GM18520 (cell line): ENCODE data around the gene FAM174C.

Source experiments
- ATAC-seq: cut with Tn5 transposase; IDR thresholded peaks from one replicate; pipeline ENCODE4 v1.9.1; 2021; ENCODE audit not compliant: unreplicated experiment

The FAM174C gene

DNA sequence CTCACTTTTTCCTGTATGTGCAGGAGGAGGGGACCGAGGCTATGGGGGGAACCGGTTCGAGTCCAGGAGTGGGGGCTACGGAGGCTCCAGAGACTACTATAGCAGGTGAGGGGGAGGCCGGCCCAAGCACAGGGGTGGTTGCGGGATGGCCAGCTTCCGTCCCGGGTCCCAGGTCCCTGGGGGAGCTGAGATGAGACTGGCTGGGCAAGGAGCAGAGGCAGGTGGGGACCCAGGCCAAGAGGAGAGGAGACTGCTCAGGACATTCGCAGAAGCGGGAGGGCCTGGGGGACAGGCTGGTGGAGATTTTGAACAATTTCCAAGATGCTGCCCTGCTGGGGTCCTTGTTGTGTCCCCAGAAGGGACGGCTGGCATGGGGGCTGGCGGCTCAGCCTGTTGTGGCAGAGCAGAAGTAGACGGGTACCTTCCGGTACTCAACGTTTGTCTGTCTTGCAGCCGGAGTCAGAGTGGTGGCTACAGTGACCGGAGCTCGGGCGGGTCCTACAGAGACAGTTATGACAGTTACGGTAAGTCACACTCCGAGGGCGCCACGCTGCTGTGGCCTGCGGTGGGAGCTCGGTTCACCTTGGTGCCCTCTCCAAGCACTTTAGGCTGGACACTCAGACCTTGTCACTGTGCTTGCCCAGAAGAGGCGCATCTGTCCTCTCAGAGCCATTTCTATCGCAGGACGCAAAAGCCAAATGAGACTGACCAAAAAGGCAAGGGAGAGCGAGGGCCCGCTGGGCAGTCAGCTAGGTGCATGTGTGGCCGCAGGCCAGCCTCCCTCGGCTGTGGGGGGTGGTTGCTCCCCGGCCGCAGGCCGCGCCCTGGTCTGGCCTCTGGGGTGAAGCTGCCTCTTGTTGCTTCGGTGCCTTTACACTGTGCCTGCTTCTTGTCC, 3.6 kb upstream of the FAM174C start:
- ATAC-seq, result no peak

DNA sequence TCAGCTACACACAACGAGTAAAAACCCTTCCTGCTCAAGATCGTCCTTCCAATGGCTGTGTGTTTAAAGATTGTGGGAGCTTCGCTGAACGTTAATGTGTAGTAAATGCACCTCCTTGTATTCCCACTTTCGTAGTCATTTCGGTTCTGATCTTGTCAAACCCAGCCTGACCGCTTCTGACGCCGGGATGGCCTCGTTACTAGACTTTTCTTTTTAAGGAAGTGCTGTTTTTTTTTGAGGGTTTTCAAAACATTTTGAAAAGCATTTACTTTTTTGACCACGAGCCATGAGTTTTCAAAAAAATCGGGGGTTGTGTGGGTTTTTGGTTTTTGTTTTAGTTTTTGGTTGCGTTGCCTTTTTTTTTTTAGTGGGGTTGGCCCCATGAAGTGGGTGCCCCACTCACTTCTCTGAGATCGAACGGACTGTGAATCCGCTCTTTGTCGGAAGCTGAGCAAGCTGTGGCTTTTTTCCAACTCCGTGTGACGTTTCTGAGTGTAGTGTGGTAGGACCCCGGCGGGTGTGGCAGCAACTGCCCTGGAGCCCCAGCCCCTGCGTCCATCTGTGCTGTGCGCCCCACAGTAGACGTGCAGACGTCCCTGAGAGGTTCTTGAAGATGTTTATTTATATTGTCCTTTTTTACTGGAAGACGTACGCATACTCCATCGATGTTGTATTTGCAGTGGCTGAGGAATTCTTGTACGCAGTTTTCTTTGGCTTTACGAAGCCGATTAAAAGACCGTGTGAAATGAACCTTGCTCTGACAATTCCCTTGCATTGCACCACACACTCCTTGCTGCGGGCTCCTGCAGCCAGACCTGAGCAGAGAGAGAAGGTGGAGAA, 2.7 kb upstream of the FAM174C start:
- ATAC-seq, result no peak

DNA sequence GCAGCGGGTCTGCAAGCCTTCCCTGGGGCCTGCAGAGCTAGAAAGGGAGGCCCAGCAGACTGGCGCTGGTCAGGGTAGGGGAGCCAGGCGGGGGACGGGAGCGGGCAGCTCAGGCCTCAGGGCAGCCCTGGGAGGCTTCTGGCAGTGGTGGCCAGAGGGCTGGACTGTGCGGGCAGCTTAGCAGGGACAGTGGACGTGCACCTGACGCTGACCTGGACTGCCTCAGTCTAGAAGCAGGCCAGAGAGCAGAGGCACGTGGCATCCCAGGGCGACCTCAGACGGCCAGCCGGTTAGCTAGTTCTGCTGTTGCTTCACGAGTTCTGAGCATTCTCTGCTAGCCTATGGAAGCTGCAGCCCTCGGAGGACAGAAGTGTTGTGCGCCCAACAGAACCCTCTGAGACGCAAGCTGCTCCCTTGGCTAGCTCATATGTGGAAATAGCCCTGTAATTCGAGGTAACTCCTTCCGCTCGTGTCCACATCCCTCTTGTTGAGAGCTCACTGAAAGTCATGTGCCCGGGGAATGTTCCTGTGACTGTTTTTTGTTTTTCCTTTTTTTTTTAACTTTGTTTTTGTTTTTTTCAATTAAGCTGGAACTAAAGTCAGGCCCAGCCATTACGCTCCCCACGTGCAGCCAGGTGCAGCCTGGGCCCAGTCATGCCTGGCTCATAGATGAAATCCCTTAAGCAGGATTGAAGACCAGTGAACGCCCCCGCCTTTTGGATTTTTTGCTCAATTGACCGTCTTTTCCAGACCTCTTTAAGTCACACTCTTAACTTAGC, 1.9 kb upstream of the FAM174C start:
- ATAC-seq, result no peak

DNA sequence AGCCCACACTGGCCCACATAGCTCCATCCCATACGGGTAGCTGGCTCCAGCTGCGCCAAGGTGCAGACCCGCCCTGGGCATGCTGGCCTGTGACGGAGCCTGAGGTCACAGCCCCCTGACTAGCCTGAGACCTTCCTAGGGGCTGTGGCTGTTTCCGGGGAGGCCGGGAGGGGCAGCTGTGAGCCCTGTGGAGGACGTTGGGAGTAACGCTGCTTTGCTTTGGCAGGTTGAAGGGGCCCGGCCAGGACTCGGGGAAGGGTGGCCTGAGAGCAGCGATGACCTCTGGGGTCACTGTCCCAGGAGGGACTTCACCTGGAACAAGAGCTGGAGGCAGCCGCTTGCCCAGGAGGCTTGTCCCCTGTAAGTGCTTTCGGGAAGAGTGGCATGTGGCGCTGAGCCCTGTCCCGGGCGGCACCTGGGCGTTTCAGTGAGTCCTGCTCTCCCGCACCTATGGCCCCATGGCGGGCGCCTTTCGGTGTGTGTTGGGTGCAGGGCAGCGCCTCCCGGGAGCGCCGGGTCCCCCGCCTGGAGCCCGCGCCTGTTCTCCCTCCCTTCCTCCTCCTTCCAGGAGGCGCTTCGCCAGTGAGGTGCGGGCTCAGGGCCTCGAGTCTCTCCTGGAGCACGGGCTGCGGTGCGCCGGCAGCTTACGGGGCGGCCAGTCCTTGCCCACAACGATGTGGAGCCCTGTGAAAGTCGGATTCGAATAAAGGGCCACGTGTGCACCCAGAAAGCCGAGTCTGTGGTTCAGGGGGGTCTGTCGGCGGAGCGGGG, 1.1 kb upstream of the FAM174C start:
- no peak for ATAC-seq

DNA sequence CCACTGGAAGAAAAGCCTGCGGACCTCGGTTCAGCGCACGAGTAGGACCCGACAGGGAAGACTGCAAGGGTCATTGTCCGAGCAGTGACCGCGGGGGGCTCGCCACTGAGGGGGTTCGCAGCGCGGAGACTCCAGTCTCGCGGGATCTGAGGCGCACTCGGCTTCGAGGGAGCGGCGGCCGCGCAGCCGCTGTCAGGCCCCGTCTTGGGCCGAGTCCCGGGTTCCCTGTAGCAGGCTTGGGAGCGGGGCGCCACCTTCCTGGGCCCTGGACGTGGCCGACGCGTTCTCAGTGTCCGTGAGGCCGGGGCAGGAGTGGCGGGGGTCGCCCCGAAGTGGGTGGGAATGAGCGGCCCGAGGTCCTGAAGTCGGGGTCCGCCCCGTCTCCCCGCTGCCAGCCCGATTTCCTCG, 474 bp upstream of the FAM174C start:
- ATAC-seq, result no peak

DNA sequence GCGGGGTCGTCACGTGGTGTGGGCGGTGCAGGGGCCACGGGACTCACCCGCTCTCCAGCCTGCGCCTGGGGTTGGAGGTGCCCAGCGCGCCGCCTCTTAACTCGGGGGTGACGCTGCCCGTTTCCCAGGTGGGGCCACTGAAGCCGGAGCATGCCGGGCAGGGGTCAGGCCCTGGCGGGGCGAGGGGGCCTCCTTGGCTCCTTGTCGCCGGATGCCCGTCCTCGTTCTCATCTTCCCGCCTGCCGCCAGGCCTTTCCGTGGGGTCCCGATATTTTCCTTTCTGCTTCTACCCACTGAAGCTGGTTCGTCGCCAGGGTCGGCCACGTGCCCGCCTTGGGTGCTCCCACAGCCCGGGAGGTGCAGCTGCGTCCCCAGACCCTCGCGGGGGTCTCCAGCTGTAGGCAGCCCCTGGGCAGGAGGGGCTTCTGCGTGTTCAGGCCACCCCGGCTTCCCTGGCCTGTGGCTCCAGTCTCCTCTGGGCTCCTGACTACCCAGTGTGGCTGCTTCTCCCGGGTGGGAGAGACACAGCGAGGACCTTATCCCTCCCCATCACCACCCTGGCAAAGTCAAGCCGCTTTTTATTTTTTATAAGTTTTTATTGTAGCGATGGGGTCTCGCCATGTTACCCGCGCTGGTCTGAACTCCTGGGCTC, 772 bp downstream of the FAM174C start:
- no peak for ATAC-seq

DNA sequence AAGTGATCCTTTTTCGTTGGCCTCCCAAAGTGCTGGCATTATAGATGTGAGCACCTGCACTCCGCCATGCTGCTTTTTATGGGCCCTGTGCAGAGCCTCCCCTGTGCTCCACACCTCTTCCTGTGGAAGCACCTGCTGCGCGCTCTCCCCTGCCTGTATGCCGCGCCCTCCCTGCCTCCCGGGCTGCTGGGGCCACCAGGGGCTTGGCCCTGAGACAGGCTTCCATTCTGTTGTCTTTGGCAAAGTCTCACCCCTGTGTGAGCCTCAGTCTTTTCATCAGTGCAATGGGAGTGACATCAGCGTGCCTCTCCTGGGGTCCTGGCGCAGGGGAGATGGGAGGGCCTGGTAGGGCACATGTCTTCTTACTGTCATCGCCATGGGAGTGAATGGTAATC, 1.3 kb downstream of the FAM174C start:
- ATAC-seq, result no peak

DNA sequence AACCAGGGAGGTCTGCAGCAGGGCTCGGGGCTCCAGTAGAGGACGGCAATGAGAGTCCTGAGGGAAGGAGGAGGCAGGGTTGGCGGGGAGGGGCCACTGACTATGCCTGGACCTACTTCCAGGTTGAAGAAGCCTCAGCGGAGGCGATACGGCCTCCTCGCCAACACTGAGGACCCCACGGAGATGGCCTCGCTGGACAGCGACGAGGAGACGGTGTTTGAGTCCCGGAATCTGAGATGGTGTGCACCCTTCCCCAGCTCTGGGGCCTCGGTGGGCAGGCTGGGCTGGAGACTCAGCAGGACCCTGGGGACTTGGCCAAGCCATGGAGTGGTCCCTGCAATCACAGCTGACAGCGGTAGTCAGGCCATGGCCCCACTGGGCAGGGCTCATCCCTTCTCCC, 1.7 kb downstream of the FAM174C start:
- no peak for ATAC-seq

DNA sequence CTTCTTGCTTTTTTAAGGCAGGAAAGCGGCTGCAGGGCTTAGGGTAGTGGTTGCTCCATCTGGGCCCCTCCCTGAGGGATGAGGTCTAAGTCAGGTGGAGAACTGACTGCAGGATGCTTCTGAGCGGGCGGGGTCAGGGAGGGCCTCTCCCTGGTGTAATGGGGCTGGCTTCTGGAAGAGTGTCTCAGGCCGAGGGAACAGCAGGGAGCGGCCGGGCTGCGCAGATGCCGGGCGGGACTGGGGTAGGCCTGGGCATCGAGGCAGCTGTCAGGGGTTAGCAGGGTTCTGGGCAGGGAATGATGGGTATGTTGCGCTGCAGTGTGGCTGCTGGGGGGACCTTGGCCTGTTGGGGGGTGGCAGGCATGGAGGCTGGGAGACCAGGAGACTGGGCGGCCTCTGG, 2.7 kb downstream of the FAM174C start:
- ATAC-seq, result no peak

DNA sequence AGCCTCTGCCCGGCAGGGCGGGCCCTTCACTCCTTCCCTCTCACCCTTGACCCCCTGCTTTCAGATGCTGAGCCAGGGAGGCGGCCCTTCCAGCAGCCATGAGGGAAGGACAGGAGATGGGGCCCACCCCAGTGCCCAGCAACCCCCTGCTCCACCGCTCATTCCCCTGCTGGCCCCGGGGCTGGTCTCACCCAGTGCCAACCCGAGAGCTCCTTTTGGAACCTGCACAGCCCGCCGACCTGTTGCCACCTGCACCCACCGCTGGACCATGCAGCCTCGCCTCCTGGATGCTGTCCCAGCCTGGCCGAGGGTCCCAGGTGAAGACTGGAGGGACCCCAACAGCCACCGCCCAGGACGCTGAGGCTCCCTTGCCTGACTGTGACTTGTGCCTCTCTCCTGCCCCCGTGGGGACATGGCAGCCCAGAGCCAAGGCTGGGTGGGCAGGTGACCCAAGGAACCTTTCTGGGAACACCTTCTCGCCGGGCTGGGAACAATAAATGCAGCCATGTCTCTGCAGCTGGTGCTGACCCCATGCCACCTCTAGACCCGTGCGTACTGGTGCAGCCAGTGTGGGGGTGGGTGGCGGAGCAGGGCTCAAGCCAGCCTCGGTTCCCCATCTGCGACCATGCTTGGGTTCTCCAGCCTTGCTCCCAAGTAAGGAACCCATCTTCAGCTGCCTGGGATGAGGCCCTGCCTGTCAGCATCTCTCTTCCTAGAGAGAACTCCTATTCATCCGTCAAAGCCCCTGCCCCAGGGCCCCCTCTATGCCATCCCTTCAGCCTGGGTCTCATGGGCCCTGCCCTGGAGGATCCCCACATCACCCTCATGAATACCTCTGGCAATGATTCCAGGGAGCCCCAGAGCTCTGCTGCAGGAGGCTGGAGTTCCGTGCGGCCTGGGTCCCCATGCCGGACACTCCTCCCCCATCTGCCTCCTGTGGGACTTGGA, 3.7 kb downstream of the FAM174C start:
- ATAC-seq, result no peak

DNA sequence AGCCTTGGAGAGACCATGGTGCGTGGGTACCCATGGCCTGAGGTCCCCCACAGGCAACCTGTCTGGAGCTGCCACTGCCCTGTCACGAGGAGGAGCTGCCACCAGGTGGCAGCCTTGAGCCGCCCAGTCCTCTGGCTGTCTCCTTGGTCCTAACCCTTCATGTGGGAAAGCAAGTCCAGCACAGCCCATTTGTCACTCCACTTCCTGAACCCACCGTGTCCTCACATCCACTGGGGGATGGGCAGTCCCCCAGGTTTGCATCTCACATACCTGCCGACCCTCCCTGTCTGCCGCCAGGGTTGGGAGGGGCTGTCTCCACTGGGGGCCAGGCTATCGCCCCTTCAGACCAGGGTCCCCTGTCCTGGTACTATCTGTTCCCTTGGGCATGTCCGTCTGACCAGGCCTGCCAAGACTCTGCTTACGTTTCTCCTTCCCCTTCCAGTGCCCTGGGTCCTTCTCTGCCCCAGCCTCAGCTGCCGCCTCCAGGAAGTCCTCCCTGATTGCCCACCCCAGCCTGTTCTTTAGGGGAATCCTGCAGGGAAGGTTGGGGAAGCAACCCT, 4.5 kb downstream of the FAM174C start:
- ATAC-seq, result no peak

DNA sequence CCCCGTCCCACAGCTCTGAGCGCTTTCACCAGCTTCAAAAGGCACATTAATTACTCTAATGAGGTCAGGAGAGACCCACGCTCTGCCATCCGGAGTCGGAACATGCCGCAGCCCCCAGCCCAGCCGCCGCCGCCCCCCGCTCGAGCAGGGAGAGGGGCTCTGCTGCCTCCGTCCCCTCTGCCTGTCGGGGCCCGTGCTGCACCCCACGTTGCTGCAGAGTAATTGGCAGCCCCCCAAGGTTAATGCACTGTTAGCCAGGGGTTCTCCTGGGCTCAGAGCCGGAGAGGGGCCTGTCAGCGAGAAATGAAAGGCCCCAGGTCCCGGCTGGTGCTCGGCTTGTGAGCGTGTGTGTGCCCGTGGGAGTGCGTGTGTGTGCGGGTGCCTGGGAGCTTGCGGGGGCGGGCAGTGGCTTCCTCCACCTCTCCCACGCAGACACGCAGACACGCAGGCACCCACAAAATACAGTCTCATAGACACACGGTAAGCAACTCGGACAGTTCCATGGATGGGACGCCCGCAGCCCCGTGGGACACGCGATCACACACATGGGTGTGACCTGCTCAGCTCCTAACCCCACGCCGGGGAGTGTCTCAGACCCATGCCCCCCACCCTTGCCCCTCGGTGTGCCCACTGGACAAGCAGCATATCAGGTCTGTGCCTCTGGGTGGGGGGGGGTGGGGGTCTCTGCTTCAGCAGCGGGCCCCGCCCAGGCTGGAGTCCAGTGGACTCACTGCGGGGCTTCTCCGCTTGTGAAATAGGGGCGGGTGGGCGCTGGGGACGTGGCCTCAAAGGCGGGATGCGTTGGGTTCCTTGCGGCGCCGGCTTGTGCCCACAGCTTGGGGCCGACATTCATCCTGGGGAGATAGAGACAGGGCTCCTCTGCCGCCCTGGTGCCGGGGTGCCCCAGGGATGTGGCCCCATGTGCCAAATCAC, 5.6 kb downstream of the FAM174C start:
- no peak for ATAC-seq

DNA sequence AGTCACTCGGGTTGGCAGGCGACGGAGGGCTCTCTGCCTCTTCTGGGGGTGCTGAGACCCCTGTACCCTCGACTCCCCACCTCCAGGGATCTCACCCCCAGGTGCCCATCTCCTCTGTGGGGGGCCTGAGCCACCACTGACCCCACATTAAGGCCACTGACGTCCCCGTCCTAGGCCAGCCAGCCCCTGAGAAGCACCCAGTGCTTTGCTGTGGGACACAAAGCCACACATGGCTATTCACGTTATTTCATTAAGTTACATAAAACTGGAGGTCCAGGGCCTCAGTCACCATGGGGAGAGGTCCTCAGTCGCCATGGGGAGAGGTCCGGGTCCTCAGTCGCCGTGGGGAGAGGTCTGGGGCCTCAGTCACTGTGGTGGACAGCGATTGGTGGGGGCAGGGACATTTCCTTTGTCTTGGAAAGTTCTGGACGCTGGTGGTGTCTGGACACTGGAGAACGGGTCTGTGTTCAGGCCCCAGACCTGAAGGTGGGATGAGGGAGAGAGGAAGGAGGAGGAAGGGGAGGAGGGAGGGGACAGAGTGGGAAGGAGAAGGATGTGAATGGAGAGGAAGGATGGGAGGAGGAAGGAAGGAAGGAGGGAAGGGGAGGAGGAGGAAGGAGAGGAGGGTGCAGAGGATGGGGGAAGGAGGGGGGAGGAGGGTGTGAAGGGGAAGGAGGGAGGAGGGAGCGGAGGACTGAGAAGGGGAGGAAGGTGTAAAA, 6.4 kb downstream of the FAM174C start:
- ATAC-seq, result no peak

DNA sequence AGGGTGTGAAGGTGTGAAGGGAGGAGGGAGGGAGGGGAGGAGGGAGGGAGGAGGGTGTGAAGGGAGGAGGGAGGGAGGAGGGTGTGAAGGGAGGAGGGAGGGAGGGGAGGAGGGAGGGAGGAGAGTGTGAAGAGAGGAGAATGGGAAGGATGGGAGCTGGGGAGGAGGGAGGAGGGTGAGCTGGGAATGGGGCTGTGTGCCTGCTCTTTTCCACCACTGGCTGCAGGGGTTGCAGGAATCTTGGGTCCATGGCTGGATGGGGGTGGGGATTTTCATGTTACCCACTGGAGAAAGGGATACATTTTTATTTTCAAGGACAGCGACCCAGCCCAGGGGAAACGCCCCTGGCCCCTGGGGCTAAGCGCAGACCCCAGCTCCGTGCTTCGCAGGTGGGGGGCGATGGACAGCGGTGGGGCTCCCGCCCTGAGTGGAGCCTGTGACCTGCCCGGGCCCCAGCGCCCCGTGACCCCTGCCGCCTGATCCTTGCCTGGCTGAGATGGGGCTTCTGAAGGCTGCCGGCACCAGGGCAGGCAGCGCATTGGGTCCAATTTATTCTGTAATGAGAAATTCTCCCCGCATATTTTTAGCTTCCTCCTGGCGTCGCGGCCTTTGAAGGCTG, 7.4 kb downstream of the FAM174C start:
- ATAC-seq, result no peak

DNA sequence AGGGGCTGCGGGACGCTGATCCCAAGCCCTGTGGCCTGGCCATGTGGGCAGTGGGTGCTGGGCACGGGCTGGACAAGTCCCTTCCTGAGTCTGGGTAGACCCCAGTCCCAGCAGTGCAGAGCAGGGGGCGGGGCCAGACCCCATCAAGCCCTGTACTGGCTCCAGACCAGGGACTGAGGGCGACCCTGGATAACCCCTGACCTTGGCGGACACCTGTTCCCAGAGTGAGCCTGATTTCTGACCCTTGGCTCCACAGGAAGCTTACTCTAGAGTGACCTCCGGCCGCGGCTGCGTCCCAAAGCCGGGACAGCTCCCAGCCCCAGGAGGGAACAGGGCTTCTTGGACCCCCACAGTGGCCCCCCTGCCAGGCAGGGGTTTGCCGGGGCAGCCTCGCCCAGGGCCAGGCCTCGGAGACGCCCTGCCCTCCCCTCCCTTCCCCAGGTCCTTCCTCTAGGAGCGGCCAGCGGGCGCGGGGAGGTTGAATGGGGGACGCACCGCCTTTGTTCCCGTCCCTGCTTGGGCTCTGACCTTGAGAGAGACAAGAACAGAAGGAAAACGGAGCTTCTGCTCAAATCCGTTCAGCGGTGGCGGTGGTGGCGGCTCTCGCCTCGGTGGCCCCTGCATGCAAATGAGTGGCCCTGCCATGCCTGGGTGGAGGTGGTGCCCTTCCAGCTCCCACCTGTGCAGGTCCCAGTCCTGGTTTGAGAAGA, 8.0 kb downstream of the FAM174C start:
- ATAC-seq, result no peak

DNA sequence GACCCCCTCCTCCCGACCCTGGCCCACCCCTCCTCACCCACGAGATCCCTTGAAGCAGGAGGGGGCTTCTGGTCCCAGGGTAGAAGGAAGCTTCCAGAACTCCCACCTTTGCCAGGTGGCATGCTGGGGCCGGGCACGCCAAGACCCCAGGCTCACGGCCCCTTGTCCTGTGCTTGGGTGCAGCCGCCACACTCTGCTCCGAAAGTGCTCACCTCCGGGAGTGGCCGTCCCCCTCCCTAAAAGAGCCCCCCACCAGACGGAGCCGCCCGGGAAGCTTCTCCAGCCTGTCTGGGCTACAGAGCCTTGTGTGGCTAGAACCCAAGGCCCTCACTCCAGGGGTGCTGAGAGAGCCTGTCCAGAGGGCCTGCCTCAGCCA, 8.6 kb downstream of the FAM174C start:
- no peak for ATAC-seq
